ENCODE data around the gene ZFAND3. TPM values are rescaled to one million over a fixed set of nuclear protein-coding genes. Genes with fewer than 3 reads are reported as not detected.

ZFAND3 gene
- total and polyA plus RNA-seq, 2 donors (not counting 1 experiment from before 2014, with no cell fraction given), result 21.5 to 40.8 TPM

GRCh38 chr6:38103921-38104320, 284.4 kb downstream of the ZFAND3 start:
- no peaks in the 10 kb centered on the region for H3K79me2 ChIP-seq (ENCODE audit: control insufficient read depth, insufficient read depth, low read length)
- H4K20me1 ChIP-seq (ENCODE audit: control insufficient read depth, extremely low read depth, insufficient read depth, low read length), result no peaks in the 10 kb centered on the region
- no peaks in the 10 kb centered on the region for H3K9me3 ChIP-seq (ENCODE audit: control insufficient read depth, insufficient read depth, low read depth, low read length)
- H2AFZ ChIP-seq (ENCODE audit: low read length), result no peak overlapping the region
- H3K4me1 ChIP-seq (ENCODE audit: control insufficient read depth, extremely low read depth, insufficient read depth, low read length), result no peaks in the 10 kb centered on the region
- no peak overlapping the region for H3K27ac ChIP-seq (ENCODE audit: insufficient read depth, low read length)
- no peak for DNase-seq (ENCODE audit: low read depth in 2 of 2)
- no peaks in the 10 kb centered on the region for H3K36me3 ChIP-seq (ENCODE audit: control insufficient read depth, insufficient read depth, low read length)
- TF ChIP-seq, protein P1, sequence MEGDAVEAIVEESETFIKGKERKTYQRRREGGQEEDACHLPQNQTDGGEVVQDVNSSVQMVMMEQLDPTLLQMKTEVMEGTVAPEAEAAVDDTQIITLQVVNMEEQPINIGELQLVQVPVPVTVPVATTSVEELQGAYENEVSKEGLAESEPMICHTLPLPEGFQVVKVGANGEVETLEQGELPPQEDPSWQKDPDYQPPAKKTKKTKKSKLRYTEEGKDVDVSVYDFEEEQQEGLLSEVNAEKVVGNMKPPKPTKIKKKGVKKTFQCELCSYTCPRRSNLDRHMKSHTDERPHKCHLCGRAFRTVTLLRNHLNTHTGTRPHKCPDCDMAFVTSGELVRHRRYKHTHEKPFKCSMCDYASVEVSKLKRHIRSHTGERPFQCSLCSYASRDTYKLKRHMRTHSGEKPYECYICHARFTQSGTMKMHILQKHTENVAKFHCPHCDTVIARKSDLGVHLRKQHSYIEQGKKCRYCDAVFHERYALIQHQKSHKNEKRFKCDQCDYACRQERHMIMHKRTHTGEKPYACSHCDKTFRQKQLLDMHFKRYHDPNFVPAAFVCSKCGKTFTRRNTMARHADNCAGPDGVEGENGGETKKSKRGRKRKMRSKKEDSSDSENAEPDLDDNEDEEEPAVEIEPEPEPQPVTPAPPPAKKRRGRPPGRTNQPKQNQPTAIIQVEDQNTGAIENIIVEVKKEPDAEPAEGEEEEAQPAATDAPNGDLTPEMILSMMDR (conservative IDR thresholded peaks at IDR 0.05 in 1 of 2, IDR thresholded peaks at IDR 0.05 in 1 of 2; ENCODE audit: low read depth in 1 of 2, low read length in 2 of 2), result no peak
- no peak for TF ChIP-seq EZH2 (IDR thresholded peaks at IDR 0.05; ENCODE audit: low read length, missing control alignments)
- no peaks in the 10 kb centered on the region for H3K27me3 ChIP-seq (ENCODE audit: control insufficient read depth, insufficient read depth, low read length)
- H3K9ac ChIP-seq (ENCODE audit: insufficient read depth, low read length), result no peak overlapping the region
- H3K4me3 ChIP-seq (replicated peaks in 1 of 4; ENCODE audit: control extremely low read depth in 1 of 4, insufficient read depth in 1 of 4, low read depth in 3 of 4, low read length in 4 of 4), result no peak overlapping the region
- H3K4me2 ChIP-seq (ENCODE audit: extremely low read depth, insufficient read depth, low read length), result no peak overlapping the region

DNA sequence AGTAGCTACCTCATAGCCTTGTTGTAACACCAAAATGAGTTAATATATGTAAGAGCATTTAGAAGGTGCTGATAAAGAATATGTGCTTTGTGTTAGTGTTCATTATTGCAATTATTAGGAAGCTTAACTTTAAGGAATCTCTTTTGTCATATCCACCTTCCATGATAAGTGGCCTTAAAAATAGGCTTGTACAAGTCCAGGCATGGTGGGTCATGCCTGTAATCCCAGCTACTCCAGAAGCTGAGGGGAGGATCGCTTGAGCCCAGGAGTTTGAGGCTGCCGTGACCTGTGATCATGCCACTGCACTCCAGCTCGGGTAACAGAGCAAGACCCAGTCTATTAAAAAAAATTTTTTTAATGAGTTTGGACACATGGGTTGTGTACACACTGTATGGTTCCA, 285.5 kb downstream of the ZFAND3 start:
- no peak overlapping the region for H2AFZ ChIP-seq (ENCODE audit: low read length)
- no peak overlapping the region for H3K4me3 ChIP-seq (replicated peaks in 1 of 4; ENCODE audit: control extremely low read depth in 1 of 4, insufficient read depth in 1 of 4, low read depth in 3 of 4, low read length in 4 of 4)
- no peak overlapping the region for H3K4me2 ChIP-seq (ENCODE audit: extremely low read depth, insufficient read depth, low read length)
- no peaks in the 10 kb centered on the region for H3K27me3 ChIP-seq (ENCODE audit: control insufficient read depth, insufficient read depth, low read length)
- no peak overlapping the region for H3K9ac ChIP-seq (ENCODE audit: insufficient read depth, low read length)
- no peaks in the 10 kb centered on the region for H3K36me3 ChIP-seq (ENCODE audit: control insufficient read depth, insufficient read depth, low read length)
- H4K20me1 ChIP-seq (ENCODE audit: control insufficient read depth, extremely low read depth, insufficient read depth, low read length), result no peaks in the 10 kb centered on the region
- no peak overlapping the region for H3K27ac ChIP-seq (ENCODE audit: insufficient read depth, low read length)
- TF ChIP-seq, protein P1 (conservative IDR thresholded peaks at IDR 0.05 in 1 of 2, IDR thresholded peaks at IDR 0.05 in 1 of 2; ENCODE audit: low read depth in 1 of 2, low read length in 2 of 2), result no peak
- TF ChIP-seq EZH2 (IDR thresholded peaks at IDR 0.05; ENCODE audit: low read length, missing control alignments), result no peak
- H3K9me3 ChIP-seq (ENCODE audit: control insufficient read depth, insufficient read depth, low read depth, low read length), result no peaks in the 10 kb centered on the region
- DNase-seq (ENCODE audit: low read depth in 2 of 2), result no peak
- H3K79me2 ChIP-seq (ENCODE audit: control insufficient read depth, insufficient read depth, low read length), result no peaks in the 10 kb centered on the region
- H3K4me1 ChIP-seq (ENCODE audit: control insufficient read depth, extremely low read depth, insufficient read depth, low read length), result no peaks in the 10 kb centered on the region

DNA sequence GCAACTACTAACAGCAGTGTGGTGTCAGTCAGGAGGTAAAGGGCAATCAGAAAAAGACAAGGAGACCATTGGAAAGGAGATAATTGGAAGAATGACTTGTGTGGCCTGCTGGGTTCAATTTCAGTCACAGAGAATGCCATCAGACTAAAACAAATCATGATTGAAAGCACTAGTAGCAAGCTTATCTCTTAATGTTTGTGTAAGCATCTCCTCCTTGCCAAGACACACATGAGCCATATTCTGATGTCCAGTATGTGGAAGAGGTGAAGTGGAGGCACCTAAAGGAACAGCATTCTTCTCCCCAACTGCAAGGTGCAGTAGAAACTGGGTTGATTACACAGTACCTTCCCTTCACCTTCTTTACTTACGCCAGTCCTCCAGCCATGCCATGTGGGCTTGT, 287.5 kb downstream of the ZFAND3 start:
- no peaks in the 10 kb centered on the region for H4K20me1 ChIP-seq (ENCODE audit: control insufficient read depth, extremely low read depth, insufficient read depth, low read length)
- DNase-seq (ENCODE audit: low read depth in 2 of 2), result no peak
- no peak overlapping the region for H3K4me2 ChIP-seq (ENCODE audit: extremely low read depth, insufficient read depth, low read length)
- H3K9me3 ChIP-seq (ENCODE audit: control insufficient read depth, insufficient read depth, low read depth, low read length), result no peaks in the 10 kb centered on the region
- no peak overlapping the region for H3K27ac ChIP-seq (ENCODE audit: insufficient read depth, low read length)
- no peaks in the 10 kb centered on the region for H3K36me3 ChIP-seq (ENCODE audit: control insufficient read depth, insufficient read depth, low read length)
- peaks cover 5% of the 10 kb centered on the region for H3K4me1 ChIP-seq (ENCODE audit: control insufficient read depth, extremely low read depth, insufficient read depth, low read length)
- no peaks in the 10 kb centered on the region for H3K79me2 ChIP-seq (ENCODE audit: control insufficient read depth, insufficient read depth, low read length)
- no peak overlapping the region for H3K4me3 ChIP-seq (replicated peaks in 1 of 4; ENCODE audit: control extremely low read depth in 1 of 4, insufficient read depth in 1 of 4, low read depth in 3 of 4, low read length in 4 of 4)
- no peak overlapping the region for H2AFZ ChIP-seq (ENCODE audit: low read length)
- TF ChIP-seq EZH2 (IDR thresholded peaks at IDR 0.05; ENCODE audit: low read length, missing control alignments), result no peak
- TF ChIP-seq, protein P1 (conservative IDR thresholded peaks at IDR 0.05 in 1 of 2, IDR thresholded peaks at IDR 0.05 in 1 of 2; ENCODE audit: low read depth in 1 of 2, low read length in 2 of 2), result no peak
- H3K9ac ChIP-seq (ENCODE audit: insufficient read depth, low read length), result no peak overlapping the region
- no peaks in the 10 kb centered on the region for H3K27me3 ChIP-seq (ENCODE audit: control insufficient read depth, insufficient read depth, low read length)

Data from fibroblast of lung (primary cell).